NCI-H128 (cell line): ENCODE data around the gene ADCY6.
A peak's percentile ranks its signal among the peaks of the same experiment; 100 is the strongest.
"Not testable (repeated sequence)": the region's sequence is repeated elsewhere in the genome, so short reads cannot be mapped to it uniquely, and the experiment has no call there.

Experiments used
- DNase-seq: peaks from one replicate; lab custom pipeline; 2025; ENCODE audit not compliant: unreplicated experiment; lab: John Stamatoyannopoulos, UW

Gene ADCY6

DNA sequence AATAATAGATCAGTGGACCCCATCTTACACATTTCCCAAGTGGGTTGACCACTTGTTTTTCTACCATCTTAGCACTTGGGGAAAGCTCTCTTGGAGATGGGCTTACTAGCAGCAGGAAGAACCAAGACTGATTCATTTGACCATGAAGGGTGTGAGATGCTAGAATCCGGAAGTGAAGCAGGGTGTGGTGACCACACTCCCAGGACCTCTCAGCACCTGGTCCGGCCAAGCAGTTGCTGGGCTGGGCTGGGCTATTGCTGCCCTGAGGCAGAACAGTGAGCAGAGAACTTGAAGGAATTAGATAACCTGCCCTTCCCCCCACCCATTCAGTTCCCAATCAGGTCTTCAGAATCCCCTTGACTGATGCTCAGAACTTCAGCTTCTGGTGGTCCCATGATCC is 24.4 kb downstream of the ADCY6 start:
- no peak for DNase-seq

DNA sequence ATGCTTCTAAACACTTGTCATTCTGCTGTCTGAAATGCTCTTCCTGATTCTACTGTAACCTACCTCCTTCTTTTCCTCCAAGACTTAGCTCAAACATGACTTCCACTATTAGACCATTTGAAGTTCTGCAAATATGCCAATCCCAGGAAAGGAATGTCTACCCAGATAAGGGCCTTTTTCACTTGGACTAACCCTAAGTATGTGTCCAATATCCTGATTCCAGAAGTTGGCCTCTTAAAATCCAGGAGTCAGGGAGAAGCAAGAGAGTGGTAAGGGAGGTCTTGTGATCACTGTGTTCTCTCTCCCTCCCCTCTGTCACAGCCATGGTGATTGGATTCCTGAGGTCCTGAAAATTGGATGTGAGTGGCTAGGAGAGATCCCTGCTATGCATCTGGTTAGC is 30.2 kb downstream of the ADCY6 start:
- no peak for DNase-seq

DNA sequence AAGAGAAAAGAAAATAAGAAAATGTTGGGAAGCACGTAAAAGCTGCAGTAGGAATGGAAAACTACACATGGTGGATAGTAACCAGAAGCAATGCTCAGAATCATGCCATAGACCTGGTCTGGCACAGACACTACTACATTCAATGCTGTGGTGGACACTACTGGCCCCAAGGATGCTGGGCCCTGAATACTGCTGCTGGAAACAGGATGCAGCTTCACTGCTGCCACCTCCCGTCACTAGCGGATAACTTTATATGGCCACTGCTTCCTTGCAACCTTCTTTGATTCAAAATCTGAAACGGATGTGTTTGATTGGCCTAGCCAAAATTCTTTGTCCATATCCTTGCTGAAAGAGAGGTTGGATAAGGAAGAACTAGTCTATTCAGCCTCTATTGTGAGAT is 30.7 kb downstream of the ADCY6 start:
- no peak for DNase-seq

DNA sequence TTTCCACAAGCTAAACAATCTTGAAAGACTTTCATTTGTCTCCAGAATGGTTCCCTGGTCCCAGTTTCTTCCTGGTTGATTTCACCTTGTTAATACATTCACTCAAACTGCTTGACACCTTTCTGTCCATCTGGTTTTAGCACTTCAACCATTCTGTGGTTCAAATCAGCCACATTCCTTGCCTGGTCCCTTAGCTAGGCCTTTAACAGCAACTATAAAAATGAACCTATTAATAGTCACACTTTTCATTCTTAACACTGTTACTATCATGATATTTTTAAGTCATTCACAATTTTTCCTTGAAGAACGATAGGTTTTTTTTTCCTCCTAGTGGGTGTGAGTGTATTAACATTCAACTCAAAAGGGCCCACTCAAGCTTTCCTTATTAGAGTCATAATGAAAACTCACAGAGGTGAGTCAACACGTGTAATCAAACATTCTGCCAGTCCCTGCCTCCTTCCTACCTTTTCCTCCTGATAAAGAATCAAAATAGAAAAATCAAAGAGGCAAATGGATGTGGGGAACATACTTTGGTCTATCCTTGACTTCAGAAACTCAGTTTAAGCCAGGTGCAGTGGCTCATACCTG is 38.0 kb downstream of the ADCY6 start:
- no peak for DNase-seq

GRCh38 chr12:48750215-48750614 is 38.7 kb downstream of the ADCY6 start:
- no peak for DNase-seq

GRCh38 chr12:48744251-48745008 is 44.5 kb downstream of the ADCY6 start:
- no peak for DNase-seq

- no peak for DNase-seq
These were observed 49.1 kb downstream of the ADCY6 start for GRCh38 chr12:48739618-48740269.

DNA sequence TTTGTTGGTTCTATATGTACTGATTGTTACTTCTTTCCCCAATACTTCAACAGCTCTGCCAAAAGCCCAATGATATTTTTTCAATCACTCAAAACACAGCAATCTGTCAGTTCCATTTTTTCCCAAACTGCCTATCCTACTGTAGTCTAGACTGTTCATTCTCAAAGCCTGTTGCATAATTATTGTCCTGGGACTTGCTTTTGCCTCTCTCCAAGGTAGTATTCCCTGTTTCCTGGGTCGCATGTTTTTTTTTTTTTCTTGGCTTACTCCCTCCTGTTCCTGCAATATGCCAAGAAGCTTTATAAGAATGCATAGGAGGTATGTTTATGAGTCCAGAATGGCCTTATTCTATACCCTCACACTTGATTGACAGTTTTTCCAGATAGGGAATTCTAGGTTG is 52.4 kb downstream of the ADCY6 start:
- DNase-seq = no peak

- DNase-seq = no peak
These were observed 60.1 kb downstream of the ADCY6 start for GRCh38 chr12:48728807-48729206.

DNA sequence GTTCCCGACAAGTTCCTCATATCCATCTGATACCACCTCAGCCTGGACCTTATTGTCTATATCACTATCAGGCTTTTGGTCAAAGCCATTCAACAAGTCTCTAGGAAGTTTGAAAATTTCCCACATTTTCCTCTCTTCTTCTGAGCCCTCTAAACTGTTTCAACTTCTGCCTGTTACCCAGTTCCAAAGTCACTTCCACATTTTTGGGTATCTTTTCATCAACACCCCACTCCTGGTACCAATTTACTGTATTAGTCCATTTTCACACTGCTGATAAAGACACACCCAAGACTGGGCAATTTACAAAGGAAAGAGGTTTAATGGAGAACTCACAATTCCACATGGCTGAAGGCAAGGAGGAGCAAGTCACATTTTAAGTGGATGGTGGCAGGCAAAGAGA is 68.2 kb downstream of the ADCY6 start:
- DNase-seq = not testable (repeated sequence)

DNA sequence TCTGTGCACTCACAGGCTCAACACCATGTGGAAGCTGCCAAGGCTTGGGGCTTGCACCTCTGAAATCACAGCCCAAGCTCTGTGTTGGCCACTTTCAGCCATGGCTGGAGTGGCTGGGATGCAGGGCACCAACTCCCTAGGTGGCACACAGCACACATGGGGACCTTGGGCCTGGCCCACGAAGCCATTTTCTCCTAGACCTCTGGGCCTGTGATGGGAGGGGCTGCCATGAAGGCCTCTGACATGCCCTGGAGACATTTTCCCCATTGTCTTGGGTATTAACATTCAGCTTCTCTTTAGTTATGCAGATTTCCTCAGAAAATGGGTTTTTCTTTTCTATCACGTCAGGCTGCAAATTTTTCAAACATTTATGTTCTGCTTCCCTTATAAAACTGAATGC is 68.7 kb downstream of the ADCY6 start:
- DNase-seq = not testable (repeated sequence)

GRCh38 chr12:48719002-48719401 is 69.9 kb downstream of the ADCY6 start:
- DNase-seq = not testable (repeated sequence)

GRCh38 chr12:48717252-48717695 is 71.6 kb downstream of the ADCY6 start:
- no peak for DNase-seq

- DNase-seq = peak; percentile 99
These were observed 72.2 kb downstream of the ADCY6 start, which contains the start of gene CCNT1 for GRCh38 chr12:48716493-48717251. TSS of gene CCNT1 (minus strand) at chr12:48716707. CDS start at chr12:48716675, 32 bp downstream.
